GM19463 (cell line): ENCODE measurements around the gene ZFP3.
"Not testable (repeated sequence)": the region's sequence is repeated elsewhere in the genome, so short reads cannot be mapped to it uniquely, and the experiment has no call there.

Experiments
- ATAC-seq: cut with Tn5 transposase; IDR thresholded peaks from one replicate; pipeline ENCODE4 v1.9.1; 2021; ENCODE audit warnings: mild to moderate bottlenecking, moderate library complexity; ENCODE audit not compliant: unreplicated experiment

Gene ZFP3

DNA sequence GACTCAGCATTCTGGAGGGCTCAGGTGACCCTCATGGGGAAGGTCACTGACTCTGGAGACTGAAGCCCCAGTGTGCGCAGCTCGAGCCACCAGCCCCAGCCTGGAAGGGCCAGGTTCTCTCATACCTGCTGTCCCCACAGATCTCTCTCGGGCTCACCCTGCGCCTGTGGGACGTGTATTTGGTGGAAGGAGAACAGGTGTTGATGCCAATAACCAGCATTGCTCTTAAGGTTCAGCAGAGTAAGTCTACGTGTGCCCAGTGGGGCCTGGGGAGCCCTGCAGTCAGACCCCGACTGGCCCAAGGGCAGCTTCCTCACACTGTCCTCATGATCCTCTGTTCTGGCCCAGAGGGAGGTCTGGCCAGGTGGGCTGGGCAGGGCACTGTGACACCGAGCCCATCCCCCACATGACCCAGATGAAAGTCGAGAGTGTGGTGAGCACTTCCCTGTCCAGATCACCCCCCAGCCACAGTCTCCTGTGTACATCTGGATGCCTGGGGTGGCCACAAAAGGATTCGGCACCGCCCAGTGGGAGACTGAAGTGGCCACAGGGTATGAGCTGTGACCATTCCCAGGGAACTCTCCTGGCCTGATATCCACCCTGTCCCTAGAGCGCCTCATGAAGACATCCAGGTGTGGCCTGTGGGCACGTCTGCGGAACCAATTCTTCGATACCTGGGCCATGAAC lies 59.4 kb downstream of the ZFP3 start:
- ATAC-seq, result not testable (repeated sequence)

DNA sequence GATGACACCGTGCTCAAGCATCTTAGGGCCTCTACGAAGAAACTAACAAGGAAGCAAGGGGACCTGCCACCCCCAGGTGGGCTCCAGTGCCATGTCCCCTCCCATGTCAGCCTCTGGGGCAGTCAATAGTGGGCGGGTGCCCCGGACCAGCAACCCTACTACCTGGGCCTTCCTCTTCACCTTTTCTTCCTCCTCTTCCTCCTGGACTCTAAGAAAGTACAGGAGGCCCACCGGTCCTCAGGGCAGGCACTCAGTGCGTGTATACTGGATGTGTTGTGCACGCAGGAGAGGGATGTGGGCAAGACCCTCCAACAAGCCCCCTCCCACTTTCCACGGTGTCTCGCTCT lies 59.9 kb downstream of the ZFP3 start:
- ATAC-seq, result not testable (repeated sequence)

GRCh38 chr17:5138616-5139457 lies 60.6 kb downstream of the ZFP3 start:
- no peak for ATAC-seq

DNA sequence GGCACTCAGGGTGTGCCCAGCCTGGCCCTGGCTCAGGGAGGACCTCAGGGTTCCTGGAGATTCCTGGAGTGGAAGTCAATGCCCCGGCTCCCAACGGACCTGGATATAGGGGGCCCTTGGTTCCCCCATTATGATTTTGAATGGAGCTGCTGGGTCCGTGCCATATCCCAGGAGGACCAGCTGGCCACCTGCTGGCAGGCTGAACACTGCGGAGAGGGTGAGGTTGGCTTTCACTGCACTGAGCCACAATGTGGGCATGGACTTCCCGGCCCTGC lies 61.1 kb downstream of the ZFP3 start:
- ATAC-seq, result no peak

DNA sequence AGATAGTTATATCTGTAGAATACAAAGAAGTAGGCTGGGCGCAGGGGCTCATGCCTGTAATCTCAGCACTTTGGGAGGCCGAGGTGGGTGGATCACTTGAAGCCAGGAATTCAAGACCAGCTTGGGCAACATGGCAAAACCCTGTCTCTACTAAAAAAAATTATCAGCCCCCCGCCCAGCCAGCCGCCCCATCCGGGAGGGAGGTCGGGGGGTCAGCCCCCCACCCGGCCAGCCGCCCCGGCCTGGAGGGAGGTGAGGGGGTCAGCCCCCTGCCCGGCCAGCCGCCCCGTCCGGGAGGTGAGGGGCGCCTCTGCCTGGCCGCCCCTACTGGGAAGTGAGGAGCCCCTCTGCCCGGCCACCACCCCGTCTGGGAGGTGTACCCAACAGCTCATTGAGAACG lies 64.6 kb downstream of the ZFP3 start:
- not testable (repeated sequence) for ATAC-seq
